Measurements from ENCODE around the gene CLPTM1. TPM values are rescaled to one million over a fixed set of nuclear protein-coding genes. Genes with fewer than 3 reads are reported as not detected.
"Not testable (repeated sequence)": the region's sequence is repeated elsewhere in the genome, so short reads cannot be mapped to it uniquely, and the experiment has no call there.

The CLPTM1 gene
- total RNA-seq, 2 donors from 2014 or later: 90.7 to 107 TPM

DNA sequence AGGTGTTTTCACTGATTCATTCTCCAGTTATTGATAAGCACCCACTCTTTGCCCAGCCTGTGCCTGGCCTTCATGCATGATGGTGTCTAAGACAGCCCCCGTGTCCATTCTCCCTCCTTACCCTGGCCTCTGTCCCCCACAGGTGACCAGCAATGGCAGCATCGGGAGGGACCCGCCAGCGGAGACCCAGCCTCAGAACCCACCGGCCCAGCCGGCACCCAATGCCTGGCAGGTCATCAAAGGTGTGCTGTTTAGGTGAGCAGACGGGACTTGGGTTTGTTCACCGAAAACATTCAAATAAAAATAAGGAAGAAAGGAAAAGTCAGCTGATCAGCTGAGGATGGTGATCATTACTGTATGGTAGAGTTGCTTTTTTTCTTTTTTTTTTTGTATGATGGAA lies 6.6 kb downstream of the CLPTM1 start:
- no peak for DNase-seq

DNA sequence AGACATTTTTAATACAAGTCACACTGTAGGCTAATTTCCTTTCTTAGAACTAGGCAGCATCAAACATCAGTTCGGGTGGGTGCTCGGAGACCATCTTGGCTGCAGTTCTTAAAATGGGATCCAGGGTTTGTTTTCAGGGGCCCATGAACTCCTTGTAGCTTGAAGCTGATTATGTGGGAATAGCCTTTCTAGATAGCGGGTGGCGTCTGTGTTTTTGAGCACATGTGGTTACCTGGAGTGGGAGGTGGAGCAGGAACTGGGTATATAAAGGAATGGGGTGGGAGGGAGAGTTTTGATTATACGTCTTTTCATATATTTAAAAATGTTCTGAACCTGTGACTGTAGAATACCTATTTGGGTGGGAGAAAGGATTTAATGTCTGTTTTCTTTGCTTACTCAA lies 12.9 kb downstream of the CLPTM1 start:
- DNase-seq (no peak), ATAC-seq (no peak)
- intact Hi-C loops (cut with DNase I): no loop called here

More for the DNA sequence above, 6.6 kb downstream of the CLPTM1 start:
- ATAC-seq: no peak
- intact Hi-C loops (cut with DNase I): no loop called here

DNA sequence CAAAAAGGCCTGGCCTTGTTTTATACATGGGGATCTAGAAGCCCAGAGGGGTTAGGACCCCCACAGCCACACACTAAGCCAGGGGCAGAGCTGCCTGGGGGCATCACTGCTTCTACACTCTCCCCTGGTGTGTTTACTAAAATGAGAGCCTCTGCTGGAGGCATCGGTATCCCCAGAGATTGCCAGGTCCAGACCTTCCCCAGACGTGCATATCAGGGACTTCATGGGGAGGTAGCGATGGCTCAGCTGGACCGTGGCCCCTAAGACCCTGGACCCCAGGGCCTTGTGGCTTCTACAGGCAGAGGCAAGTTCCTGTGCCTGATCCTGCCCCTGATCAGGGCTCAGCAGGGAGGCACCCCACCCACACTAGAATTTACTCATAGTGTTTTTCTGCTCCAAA lies 13.5 kb downstream of the CLPTM1 start:
- intact Hi-C loops (cut with DNase I): no loop called here
- ATAC-seq (no peak), DNase-seq (no peak)

DNA sequence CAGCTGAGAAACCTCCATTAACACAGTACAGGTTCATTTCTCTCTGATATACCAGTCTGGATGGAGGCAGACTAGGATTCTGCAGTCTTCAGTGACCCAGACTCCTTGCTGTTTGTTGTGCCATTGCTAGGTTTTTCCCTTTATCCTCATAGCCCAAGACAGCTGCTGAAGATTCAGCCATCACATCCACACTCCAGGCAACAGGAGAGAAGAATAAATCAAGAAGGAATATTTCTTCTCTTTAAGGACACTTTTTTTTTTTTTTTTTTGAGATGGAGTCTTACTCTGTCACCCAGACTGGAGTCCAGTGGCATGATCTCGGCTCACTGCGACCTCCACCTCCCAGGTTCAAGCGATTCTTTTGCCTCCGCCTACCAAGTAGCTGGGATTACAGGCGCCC lies 14.3 kb downstream of the CLPTM1 start:
- no peak for DNase-seq
- ATAC-seq: no peak
- intact Hi-C loops (cut with DNase I): no loop called here

DNA sequence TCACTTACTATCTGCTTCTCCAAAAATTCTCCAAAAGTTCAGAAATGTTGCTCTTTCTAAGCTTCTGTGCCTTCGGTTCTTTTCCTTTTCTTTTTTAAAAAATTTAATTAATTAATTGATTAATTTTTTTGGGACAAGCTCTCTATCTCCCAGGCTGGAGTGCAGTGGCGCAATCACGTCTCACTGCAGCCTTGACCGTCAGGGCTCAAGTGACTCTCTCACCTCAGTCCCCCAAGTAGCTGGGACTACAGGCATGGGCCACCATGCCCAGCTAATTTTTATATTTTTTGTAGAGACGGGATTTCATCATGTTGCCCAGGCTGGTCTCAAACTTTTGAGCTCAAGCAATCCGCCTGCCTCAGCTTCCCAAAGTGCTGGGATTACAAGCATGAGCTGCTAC lies 16.3 kb downstream of the CLPTM1 start:
- intact Hi-C loops (cut with DNase I); ATAC-seq; DNase-seq: not testable (repeated sequence)

DNA sequence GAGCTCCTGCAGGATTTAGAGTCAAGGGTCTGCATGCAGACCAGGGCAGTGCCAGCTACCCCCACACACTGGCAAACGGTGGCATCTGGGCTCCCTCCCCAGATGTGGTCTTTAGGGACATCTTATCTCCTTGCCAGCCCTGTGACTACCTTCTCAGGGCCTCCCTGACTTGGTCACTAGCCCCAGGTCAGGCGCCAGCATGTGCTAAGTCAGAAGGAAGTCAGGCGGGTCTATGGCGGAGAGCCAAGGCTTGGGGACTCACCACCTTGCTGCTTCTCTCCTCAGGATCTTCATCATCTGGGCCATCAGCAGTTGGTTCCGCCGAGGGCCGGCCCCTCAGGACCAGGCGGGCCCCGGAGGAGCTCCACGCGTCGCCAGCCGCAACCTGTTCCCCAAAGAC lies 17.6 kb downstream of the CLPTM1 start:
- intact Hi-C loops (cut with DNase I): no loop called here
- no peak for ATAC-seq

DNA sequence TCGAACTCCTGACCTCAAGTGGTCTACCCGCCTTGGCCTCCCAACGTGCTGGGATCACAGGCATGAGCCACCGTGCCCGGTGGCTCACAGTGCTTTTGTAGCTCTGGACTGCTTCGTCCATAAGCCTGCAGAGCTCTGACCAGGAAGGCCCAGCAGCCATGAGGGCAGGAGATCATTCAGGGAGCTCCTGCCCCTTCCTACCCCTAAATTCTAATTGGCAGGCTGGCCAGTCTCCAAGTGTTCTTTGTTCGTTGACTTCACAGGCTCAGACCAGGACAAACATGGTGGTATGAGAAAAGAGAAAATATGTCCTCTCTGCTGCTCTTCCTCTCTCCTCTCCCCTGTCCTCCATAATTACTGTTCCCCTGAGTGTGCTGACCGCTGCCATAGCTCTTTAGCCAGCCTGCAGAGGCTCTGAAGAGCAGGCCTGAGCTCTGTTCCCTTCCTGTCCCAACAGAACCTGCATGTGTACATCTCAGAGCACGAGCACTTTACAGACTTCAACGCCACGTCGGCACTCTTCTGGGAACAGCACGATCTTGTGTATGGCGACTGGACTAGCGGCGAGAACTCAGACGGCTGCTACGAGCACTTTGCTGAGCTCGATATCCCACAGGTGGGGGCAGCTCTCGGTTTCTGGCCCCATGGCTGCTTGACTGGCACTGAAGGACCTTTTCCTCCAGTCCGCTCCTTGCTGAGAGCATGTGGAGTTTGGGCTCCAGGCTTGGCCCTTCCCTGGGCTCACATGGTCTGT lies 19.0 kb downstream of the CLPTM1 start:
- no peak for ATAC-seq
- DNase-seq: no peak
- intact Hi-C loops (cut with DNase I): no loop called here

More for the DNA sequence above, 17.6 kb downstream of the CLPTM1 start:
- DNase-seq: no peak

DNA sequence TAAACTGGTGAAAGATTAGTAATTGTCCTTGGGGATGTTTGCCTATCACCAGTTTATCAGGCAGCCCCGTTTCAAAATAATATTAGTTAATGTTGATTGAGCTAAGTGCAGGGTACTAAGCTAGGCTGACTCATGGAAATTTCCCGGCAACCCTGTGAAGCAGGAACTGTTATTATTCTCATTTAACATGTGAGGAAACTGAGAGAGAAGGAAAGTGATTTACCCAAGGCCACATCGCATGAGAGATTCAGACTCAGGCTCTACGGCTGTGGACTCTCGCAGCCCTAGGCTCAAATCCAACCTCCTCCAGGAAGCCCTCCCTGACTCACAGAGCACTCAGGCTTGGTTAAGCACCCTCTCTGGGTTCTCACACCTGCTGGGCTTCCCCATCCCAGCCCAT lies 19.7 kb downstream of the CLPTM1 start:
- ATAC-seq (no peak), DNase-seq (no peak)
- intact Hi-C loops (cut with DNase I): no loop called here

DNA sequence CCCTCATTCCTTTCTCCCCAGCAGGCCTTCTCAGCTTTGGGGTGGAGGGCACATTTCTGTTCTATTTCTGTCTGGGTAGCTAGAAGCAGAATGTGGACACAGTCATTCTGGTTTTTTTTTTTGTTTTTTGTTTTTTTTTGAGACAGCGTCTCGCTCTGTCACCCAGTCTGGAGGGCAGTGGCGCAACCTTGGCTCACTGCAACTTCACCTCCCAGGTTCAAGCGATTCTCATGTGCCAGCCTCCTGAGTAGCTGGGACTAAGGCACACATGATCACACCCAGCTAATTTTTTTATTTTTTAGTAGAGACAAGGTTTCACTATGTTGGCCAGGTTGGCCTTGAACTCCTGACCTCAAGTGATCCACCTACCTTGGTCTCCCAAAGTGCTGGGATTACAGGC lies 20.3 kb downstream of the CLPTM1 start:
- intact Hi-C loops (cut with DNase I): no loop called here
- DNase-seq (no peak), ATAC-seq (no peak)

DNA sequence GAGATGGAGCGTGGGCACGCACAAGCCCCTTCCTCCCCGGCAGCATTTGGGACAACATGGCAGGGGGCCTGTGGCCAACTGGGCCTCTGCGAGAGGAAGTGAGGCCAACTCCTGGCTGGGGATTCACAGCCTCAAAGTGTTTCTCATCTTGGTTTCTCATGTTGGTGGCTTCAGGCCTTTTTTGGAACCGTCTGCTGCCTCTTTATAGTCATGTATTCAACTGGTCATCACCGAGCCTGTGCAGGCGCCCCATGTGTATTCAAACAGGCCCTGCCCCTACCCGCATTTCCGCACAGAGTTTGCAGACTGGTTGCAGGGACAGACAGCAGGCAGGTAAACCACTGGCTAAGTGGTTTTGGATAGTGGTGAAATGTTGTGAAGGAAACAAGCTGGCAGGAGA lies 28.8 kb downstream of the CLPTM1 start:
- no peak for DNase-seq
- intact Hi-C loops (cut with DNase I): no loop called here

DNA sequence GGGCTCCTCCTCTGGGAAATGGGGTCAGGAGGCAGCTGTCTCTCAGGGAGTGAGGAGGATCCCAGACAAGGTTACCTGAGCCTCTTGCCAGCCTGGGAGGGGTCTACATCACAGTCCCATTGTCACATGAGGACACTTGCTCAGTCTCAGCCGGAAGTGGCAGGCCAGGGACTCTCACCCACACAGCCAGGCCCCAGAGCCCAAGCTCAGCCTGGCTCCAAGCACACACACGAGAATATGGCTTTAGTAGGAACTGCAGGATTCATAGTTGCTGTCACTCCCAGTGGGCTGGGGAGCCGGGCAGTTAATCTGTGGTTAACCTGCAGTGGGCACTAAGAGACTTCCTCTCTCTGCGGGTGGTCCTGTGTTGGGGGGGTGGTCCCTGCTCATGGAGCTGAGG lies 30.3 kb downstream of the CLPTM1 start:
- intact Hi-C loops (cut with DNase I): no loop called here
- DNase-seq (no peak), ATAC-seq (no peak)

More for the DNA sequence above, 28.8 kb downstream of the CLPTM1 start:
- ATAC-seq: no peak

DNA sequence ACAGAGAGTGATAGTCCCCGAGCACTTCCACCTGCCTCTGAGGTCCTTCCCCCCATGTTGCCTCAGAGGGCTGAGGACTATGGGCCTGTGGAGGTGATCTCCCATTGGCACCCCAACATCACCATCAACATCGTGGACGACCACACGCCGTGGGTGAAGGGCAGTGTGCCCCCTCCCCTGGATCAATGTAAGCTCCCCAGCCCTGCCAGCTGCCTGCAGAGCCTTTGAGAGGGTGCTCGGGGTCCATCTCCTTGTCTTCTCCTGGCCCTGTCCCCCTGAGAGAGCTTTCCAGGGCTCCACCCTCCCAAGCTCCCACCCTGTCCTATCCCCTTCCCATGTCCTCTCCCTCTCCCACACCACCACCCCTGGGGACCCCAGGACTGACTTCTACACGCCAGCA lies 31.2 kb downstream of the CLPTM1 start:
- intact Hi-C loops (cut with DNase I): no loop called here
- ATAC-seq (no peak), DNase-seq (no peak)

DNA sequence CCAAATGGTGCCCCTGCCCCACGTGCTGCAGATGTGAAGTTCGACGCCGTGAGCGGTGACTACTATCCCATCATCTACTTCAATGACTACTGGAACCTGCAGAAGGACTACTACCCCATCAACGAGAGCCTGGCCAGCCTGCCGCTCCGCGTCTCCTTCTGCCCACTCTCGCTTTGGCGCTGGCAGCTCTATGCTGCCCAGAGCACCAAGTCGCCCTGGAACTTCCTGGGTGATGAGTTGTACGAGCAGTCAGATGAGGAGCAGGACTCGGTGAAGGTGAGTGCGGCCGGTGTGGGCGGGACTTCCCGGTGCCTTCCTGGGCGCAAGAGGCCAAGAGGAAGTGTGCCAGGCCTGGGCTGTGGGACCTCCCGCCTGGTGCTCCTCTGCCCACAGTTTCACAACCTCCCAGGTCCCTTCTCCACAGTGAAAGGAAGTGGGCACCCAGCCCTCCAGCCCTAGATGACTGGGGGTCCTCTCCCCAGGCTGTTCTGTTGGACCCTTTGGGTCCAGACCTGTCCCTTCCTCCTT lies 32.0 kb downstream of the CLPTM1 start:
- ATAC-seq: peak in 1 of 2 donors; percentile 11
- no peak for DNase-seq
- intact Hi-C loops (cut with DNase I): no loop called here

DNA sequence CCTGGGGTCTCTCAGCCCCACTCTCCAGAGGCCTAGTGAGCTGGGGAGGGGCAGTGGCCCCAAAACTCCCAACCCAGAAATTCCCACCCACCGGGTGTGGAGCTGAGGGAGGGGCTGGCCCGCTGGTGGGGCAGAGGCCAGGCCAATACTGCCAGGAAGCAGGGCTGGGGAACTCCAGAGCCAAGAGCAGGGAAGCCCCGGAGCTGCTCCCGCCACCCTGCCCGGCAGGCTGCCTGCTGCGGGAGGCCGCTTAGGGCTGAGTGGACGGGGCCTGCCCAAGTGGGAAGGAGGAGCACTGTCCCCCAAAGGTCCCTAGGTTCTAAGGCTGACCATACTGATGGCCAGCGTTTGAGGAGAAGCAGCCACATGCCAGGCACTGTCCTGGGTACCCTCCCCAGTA lies 33.1 kb downstream of the CLPTM1 start:
- ATAC-seq (no peak), DNase-seq (no peak)
- intact Hi-C loops (cut with DNase I): no loop called here

DNA sequence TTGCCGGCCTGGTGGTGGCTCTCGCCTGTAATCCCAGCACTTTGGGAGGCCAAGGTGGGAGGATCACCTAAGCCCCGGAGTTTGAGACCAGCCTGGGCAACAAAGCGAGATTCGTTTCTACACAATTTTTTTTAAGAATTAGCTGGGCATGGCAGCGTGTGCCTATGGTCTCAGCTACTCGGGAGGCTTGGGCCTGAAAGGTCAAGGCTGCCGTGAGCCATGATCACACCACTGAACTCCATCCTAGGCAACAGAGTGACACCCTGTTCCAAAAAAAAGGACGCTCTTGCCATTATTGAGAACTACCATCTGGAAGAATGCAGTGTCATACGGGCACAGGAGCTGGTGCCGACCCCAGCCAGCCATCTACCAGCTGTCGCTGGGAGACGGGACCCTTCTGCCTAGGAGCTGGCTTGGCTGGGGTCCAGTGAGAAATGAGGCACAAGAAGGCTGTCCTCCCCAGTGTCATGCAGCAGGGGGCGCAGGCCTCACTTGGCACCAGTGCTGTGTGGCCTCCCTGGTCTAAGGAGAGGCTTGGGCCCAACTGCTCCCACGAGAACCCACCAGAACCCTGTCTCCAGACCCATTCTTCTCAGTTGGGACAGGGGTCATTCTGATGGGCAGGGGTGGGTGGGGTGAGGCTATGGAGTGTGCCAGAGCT lies 33.8 kb downstream of the CLPTM1 start:
- ATAC-seq (peak; percentile 18 to 42), DNase-seq (peak; percentile 76)
- intact Hi-C loops (cut with DNase I): no loop called here

DNA sequence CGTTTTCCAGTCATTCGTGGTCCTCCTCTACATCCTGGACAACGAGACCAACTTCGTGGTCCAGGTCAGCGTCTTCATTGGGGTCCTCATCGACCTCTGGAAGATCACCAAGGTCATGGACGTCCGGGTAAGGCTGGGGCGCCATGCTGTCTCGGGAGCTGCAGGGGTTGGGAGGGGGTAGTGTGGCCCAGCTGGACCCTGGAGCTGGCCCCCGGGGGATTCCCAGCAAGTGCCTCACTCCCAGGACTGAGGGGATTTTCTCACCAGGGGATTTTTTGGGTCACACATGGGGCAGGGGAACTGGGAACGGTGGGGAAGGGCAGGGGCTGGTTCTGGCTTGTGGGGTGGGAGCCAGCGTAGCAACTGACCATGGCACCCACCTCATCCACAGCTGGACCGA lies 35.3 kb downstream of the CLPTM1 start:
- intact Hi-C loops (cut with DNase I): no loop called here
- ATAC-seq: no peak
- DNase-seq: no peak

DNA sequence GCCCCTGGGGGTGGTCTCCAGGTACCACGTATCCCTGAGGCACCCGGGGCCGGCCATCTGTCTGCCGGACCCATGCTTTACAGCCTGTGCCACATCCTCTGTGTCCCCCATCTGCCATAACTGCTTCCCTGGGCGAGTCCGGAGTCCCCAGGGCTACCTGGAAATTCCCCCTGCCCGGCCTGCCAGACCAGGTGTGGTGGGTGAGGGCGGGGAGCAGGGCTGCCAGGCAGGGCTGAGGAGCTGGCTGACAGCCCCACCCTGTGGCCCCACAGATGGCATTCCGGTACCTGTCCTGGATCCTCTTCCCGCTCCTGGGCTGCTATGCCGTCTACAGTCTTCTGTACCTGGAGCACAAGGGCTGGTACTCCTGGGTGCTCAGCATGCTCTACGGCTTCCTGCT lies 35.8 kb downstream of the CLPTM1 start:
- intact Hi-C loops (cut with DNase I): no loop called here

DNA sequence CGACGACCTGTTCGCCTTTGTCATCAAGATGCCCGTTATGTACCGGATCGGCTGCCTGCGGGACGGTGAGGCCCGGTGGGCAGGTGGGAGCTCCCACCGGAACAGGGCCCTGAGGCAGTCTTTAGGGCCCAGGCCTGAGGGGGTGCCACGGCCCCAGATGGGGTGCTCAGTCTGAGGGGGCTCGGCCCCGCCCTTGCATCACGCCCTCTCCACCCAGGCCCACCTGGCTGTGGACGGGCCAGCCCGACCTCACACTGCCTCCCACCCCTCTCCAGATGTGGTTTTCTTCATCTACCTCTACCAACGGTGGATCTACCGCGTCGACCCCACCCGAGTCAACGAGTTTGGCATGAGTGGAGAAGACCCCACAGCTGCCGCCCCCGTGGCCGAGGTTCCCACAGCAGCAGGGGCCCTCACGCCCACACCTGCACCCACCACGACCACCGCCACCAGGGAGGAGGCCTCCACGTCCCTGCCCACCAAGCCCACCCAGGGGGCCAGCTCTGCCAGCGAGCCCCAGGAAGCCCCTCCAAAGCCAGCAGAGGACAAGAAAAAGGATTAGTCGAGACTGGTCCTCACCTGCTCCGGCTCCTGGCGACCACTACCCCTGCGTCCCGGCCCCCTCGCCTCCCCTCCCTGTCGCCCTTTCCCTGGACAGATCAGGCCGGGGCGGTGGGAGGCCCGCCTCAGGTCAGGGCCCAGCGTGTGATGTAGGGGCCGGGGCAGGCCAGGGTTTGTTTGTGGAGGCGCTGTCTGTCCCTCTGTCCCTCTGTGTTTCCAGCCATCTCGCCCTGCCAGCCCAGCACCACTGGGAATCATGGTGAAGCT lies 37.4 kb downstream of the CLPTM1 start:
- ATAC-seq: no peak
- intact Hi-C loops (cut with DNase I): no loop called here
- no peak for DNase-seq

More for the DNA sequence above, 35.8 kb downstream of the CLPTM1 start:
- ATAC-seq (no peak), DNase-seq (no peak)

DNA sequence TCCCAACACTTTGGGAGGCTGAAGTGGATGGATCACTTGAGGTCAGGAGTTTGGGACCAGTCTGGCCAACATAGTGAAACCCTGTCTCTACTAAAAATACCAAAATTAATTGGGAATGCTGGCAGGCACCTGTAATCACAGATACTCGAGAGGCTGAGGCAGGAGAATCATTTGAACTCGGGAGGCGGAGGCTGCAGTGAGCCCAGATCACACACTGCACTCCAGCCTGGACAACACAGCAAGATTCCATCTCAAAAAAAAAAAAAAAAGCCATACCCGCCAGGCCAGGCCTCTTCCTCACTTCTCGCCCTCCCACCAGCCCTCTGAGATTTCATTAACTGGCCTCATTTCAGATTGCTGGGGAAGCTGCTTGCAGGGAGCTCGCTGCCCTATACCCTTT lies 38.3 kb downstream of the CLPTM1 start:
- intact Hi-C loops (cut with DNase I): no loop called here
- no peak for ATAC-seq
- no peak for DNase-seq
